Measurements from ENCODE around the gene ACTN1. TPM values are rescaled to one million over a fixed set of nuclear protein-coding genes. Genes with fewer than 3 reads are reported as not detected.

The ACTN1 gene
- total RNA-seq, 1 donor: 1,023 TPM

DNA sequence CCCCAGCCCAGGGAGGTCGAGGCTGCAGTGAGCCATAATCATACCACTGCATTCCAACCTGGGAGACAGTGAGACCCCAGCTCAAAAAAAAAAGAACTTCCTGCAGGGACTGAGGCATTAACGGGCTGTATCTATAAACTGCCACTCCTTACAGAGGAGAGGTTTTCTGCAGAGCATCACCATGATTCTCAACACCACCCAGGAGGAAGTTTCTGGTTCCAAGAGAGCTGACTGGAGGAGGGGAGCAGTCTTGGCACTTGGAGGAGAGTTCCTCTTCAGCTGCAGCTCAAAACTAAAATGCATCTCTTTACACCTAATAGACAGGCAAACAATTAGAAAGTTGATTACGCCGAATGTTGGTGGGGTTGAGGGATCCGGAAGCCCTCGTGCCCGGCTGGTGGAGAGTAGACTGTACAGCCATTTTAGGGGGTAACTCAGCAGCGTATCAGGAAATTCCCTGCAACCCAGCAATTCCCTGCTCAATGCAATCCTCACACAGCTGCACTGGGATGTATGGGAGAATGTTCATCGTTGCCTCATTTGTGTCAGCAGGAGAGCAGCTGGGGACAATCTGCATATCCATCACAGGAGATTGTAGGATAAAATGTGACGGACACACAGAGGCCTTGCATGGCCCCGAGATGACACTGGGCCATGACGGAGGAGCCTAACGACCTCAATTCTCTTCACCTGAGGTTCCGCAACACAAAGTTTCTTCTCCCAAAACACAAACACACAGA lies 36.6 kb downstream of the ACTN1 start:
- DNase-seq (ENCODE audit: low read depth): no peak
- TF ChIP-seq, protein P1, sequence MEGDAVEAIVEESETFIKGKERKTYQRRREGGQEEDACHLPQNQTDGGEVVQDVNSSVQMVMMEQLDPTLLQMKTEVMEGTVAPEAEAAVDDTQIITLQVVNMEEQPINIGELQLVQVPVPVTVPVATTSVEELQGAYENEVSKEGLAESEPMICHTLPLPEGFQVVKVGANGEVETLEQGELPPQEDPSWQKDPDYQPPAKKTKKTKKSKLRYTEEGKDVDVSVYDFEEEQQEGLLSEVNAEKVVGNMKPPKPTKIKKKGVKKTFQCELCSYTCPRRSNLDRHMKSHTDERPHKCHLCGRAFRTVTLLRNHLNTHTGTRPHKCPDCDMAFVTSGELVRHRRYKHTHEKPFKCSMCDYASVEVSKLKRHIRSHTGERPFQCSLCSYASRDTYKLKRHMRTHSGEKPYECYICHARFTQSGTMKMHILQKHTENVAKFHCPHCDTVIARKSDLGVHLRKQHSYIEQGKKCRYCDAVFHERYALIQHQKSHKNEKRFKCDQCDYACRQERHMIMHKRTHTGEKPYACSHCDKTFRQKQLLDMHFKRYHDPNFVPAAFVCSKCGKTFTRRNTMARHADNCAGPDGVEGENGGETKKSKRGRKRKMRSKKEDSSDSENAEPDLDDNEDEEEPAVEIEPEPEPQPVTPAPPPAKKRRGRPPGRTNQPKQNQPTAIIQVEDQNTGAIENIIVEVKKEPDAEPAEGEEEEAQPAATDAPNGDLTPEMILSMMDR (IDR thresholded peaks at IDR 0.05; ENCODE audit: insufficient read depth, low read depth, low read length): no peak
- no peak overlapping the region for H3K4me3 ChIP-seq (ENCODE audit: low read depth, low read length)

DNA sequence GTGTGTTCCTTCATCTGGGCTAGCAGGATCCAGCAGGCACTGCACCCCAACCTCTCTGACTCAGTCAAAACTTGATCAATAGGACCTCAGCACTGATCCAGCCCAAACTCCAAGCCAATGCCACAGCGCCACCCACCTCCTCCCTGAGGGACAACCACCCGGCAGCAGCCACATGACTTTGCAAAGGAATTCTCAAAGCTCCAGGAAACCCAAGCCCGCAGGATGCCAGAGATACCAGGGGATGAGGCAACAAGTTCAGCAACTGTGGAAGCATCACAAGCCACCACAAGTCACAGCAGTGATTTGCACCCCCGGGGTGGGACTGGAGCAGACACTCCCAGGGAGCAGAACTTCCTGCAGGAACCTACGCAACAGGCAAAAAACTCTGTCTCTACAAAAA lies 37.3 kb downstream of the ACTN1 start:
- TF ChIP-seq, protein P1 (IDR thresholded peaks at IDR 0.05; ENCODE audit: insufficient read depth, low read depth, low read length): peak; percentile 63
- peak; percentile 96 for DNase-seq (ENCODE audit: low read depth)
- H3K4me3 ChIP-seq (ENCODE audit: low read depth, low read length): no peak overlapping the region

DNA sequence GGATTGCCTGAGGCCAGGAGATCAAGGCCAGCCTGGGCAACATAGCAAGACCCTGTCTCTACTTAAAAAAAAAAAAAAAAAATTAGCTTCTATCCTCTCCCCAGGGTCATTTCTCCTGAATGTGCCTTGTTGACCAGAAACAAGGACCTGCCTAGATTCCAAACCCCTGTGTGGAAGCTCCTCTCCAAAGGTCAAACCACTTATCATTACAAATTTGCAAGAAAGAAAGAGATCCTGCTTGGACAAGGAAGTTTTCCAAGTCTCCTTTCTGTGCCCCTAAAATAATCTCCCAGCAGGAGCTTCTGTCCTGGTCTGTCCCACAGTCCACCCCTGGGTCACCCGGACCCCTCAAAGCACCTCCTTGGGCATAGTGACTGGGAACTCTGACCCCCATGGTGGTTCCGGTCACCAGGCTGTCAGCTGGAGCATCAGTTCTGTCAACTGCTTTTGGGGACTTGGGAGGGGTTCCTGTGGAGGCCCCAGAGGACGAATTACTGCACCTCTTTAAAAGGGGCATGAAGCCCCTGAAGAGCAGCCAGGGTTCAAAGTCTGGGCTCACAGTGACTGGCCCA lies 38.4 kb downstream of the ACTN1 start:
- no peak for DNase-seq (ENCODE audit: low read depth)
- TF ChIP-seq, protein P1 (IDR thresholded peaks at IDR 0.05; ENCODE audit: insufficient read depth, low read depth, low read length): no peak
- no peak overlapping the region for H3K4me3 ChIP-seq (ENCODE audit: low read depth, low read length)

GRCh38 chr14:68939893-68940613 lies 39.0 kb downstream of the ACTN1 start:
- H3K4me3 ChIP-seq (ENCODE audit: low read depth, low read length): no peak overlapping the region
- TF ChIP-seq, protein P1 (IDR thresholded peaks at IDR 0.05; ENCODE audit: insufficient read depth, low read depth, low read length): no peak

GRCh38 chr14:68939181-68939892 lies 39.8 kb downstream of the ACTN1 start:
- TF ChIP-seq, protein P1 (IDR thresholded peaks at IDR 0.05; ENCODE audit: insufficient read depth, low read depth, low read length): no peak
- H3K4me3 ChIP-seq (ENCODE audit: low read depth, low read length): no peak overlapping the region
- DNase-seq (ENCODE audit: low read depth): peak; percentile 60

More at GRCh38 chr14:68939893-68940613, 39.0 kb downstream of the ACTN1 start:
- DNase-seq (ENCODE audit: low read depth): peak; percentile 95

GRCh38 chr14:68938271-68939150 lies 40.6 kb downstream of the ACTN1 start:
- DNase-seq (ENCODE audit: low read depth): peak; percentile 55
- no peak overlapping the region for H3K4me3 ChIP-seq (ENCODE audit: low read depth, low read length)
- TF ChIP-seq, protein P1 (IDR thresholded peaks at IDR 0.05; ENCODE audit: insufficient read depth, low read depth, low read length): no peak
